Measurements from ENCODE around the gene KRTAP1-3.
"Not testable (repeated sequence)": the region's sequence is repeated elsewhere in the genome, so short reads cannot be mapped to it uniquely, and the experiment has no call there.

DNA sequence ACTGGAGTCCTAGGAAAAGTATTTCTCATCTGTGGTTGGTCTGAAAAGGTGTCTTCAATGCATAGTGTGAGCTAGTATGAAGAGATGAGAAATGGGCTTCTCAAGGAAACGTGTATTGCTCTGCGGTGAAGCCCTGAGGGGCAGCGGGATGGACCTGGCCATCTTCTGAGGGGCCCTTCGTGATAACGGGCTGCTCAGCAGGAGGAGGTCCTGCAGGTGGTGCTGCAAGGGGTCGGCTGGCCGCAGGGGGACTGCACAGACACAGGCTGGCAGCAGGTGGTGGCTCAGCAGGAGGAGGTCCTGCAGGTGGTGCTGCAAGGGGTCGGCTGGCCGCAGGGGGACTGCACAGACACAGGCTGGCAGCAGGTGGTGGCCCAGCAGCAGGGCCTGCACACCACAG lies 19.9 kb upstream of the KRTAP1-3 start:
- TF ChIP-seq, protein P1, sequence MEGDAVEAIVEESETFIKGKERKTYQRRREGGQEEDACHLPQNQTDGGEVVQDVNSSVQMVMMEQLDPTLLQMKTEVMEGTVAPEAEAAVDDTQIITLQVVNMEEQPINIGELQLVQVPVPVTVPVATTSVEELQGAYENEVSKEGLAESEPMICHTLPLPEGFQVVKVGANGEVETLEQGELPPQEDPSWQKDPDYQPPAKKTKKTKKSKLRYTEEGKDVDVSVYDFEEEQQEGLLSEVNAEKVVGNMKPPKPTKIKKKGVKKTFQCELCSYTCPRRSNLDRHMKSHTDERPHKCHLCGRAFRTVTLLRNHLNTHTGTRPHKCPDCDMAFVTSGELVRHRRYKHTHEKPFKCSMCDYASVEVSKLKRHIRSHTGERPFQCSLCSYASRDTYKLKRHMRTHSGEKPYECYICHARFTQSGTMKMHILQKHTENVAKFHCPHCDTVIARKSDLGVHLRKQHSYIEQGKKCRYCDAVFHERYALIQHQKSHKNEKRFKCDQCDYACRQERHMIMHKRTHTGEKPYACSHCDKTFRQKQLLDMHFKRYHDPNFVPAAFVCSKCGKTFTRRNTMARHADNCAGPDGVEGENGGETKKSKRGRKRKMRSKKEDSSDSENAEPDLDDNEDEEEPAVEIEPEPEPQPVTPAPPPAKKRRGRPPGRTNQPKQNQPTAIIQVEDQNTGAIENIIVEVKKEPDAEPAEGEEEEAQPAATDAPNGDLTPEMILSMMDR (conservative IDR thresholded peaks at IDR 0.05), result not testable (repeated sequence)
- TF ChIP-seq EZH2 (IDR thresholded peaks at IDR 0.05; ENCODE audit: low read depth), result not testable (repeated sequence)

Measured in PC-9 (cell line).